ENCODE measurements around the gene CELF5.

- TF ChIP-seq POLR2A (IDR thresholded peaks at IDR 0.05) (no peak), CTCF (IDR thresholded peaks at IDR 0.05) (no peak), POLR2AphosphoS5 (IDR thresholded peaks at IDR 0.05) (no peak)
Observed at GRCh38 chr19:3201072-3201700, 23.3 kb upstream of the CELF5 start.

All from transverse colon (tissue), 4 donors.